Left lung (tissue), 10 donors: Measurements from ENCODE around the gene COMMD7. TPM values are rescaled to one million over a fixed set of nuclear protein-coding genes. Genes with fewer than 3 reads are reported as not detected.

Experiments
- ATAC-seq: fragments of 200-7000 bp; cut with Tn5 transposase; one replicate; pipeline ENCODE4 v1.9.1; 2020; ENCODE audit warnings: moderate library complexity
- DNase-seq, 4 donors: peaks; one replicate each; pipeline ENCODE4 v3.0.0-alpha.2; 2013 to 2020
- H3K27ac ChIP-seq, 2 donors: fragments of 200-600 bp; sonication (generic) in 1 of 2; one replicate each; pipeline versions ENCODE4 v1.5.0 to v1.8.0; 2020 to 2021
- H3K27me3 ChIP-seq, 2 donors: fragments of 200-600 bp; sonication (generic) in 1 of 2; one replicate each; pipeline versions ENCODE4 v1.5.0 to v1.8.0; 2020 to 2021
- H3K36me3 ChIP-seq, 2 donors: fragments of 200-600 bp; sonication (generic) in 1 of 2; one replicate each; pipeline versions ENCODE4 v1.5.0 to v1.8.0; 2020 to 2021
- H3K4me1 ChIP-seq, 2 donors: fragments of 200-600 bp; one replicate each; pipeline ENCODE4 v1.8.0; 2021
- H3K4me3 ChIP-seq, 2 donors: fragments of 200-600 bp; sonication (generic) in 1 of 2; one replicate each; pipeline versions ENCODE4 v1.5.0 to v1.8.0; 2020 to 2021; ENCODE audit warnings: mild to moderate bottlenecking in 1 of 2
- H3K9me3 ChIP-seq, 2 donors: fragments of 200-600 bp; sonication (generic) in 1 of 2; one replicate each; pipeline versions ENCODE4 v1.5.0 to v1.8.0; 2020 to 2021
- intact Hi-C, 2 donors: fragments of 100-400 bp; cut with DNase I; formaldehyde crosslinking; loops; one replicate each; pipeline versions ENCODE4 v1.11.2 to v1.14.2; 2022
- polyA plus RNA-seq, 6 donors: library from polyadenylated mRNA; unstranded; fragments of 120-200 nt; gene quantifications; one replicate each; pipeline ENCODE4 v1.2.1, GENCODE V29; 2013; ENCODE audit not compliant: insufficient read length in 6 of 6
- total RNA-seq, 2 donors: library from RNA; stranded (reverse); fragmentation: NEBNext Ultra II Directional; extraction: Animal tissue kit (Norgen Biotek cat#: 25700); gene quantifications; one replicate each; pipeline ENCODE4 v1.2.1, GENCODE V29; 2021
- TF ChIP-seq, protein P1 (sequence below), 2 donors: fragments of 200-600 bp; sonication (generic) in 1 of 2; IDR thresholded peaks; one replicate each; pipeline versions ENCODE4 v1.5.0 to v1.8.0; 2021; ENCODE audit warnings: antibody characterized with exemption in 2 of 2
- donor health status: DM: no; HTN: yes; CAD: no.
- donor health status: DM: no; HTN: no; CAD: no.

The COMMD7 gene
- total and polyA plus RNA-seq, 8 donors, result 38.5 to 58.0 (median 53.3) TPM

DNA sequence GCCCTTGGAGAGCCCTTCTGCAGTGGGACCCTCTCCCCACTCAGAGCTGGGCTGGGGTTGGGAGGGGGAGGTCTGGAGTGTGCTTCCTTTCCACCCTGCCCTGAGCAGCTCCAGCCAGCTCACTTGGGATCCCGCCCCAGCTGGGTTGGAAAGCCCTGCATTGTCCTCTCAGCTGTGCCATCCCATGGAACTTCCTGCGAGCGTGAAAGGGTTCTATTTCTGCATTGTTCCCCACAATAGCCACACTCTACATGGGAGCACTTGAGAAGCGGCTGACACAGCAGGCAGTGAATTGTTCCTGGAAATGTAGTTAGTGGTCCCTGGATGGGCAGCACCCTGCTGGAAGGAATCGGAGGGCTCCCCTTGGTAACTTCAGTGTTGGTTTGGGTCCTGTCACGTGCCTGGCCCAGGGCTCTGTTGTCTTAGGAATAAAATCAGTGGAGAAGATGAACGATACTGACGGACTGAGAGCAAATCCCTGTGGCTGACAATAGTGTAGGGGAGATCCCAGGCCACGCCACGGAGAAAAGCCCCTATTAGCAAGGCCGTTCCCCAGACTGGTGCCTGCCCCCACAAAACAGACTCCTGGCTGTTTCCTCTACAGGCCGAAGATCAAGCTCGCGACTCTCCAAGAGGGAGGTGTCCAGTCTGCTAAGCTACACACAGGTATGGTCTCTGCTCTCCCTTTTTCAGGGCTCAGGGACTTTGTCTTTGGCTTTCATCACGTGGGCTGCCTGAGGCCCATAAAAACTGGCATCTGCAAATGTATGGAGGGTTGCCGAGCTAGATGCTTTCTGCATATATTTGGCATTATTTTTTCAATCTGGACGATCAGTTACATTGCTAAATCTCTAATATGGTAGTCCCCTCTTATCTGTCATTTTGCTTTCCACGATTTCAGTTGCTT lies 37.7 kb upstream of the COMMD7 start:
- H3K9me3 ChIP-seq, result no peaks in the 10 kb centered on the region
- no peak overlapping the region for H3K27ac ChIP-seq
- no peak overlapping the region for H3K4me3 ChIP-seq
- no peaks in the 10 kb centered on the region for H3K36me3 ChIP-seq
- ATAC-seq (no peak), DNase-seq (no peak)
- intact Hi-C loops, result no loop called here
- no peaks in the 10 kb centered on the region for H3K27me3 ChIP-seq
- TF ChIP-seq, protein P1, sequence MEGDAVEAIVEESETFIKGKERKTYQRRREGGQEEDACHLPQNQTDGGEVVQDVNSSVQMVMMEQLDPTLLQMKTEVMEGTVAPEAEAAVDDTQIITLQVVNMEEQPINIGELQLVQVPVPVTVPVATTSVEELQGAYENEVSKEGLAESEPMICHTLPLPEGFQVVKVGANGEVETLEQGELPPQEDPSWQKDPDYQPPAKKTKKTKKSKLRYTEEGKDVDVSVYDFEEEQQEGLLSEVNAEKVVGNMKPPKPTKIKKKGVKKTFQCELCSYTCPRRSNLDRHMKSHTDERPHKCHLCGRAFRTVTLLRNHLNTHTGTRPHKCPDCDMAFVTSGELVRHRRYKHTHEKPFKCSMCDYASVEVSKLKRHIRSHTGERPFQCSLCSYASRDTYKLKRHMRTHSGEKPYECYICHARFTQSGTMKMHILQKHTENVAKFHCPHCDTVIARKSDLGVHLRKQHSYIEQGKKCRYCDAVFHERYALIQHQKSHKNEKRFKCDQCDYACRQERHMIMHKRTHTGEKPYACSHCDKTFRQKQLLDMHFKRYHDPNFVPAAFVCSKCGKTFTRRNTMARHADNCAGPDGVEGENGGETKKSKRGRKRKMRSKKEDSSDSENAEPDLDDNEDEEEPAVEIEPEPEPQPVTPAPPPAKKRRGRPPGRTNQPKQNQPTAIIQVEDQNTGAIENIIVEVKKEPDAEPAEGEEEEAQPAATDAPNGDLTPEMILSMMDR (IDR thresholded peaks at IDR 0.05), result no peak
- H3K4me1 ChIP-seq, result peaks cover 0 to 6% of the 10 kb centered on the region in 2 donors

DNA sequence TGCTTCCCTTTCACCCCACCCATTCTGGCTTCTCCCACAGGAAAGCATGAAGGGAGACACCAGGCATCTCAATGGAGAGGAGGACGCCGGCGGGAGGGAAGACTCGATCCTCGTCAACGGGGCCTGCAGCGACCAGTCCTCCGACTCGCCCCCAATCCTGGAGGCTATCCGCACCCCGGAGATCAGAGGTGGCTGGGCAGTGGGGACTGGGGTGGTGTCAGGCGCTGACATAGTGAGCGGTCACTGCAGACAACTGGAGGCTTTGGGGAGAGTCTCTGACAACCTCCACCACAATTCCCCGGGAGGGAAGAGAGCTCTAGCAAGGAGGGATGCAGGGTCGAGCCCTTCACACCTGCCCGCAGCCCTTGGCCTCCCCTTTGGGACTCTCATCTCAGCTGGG lies 37.0 kb upstream of the COMMD7 start:
- Histone ChIP-seq H3K9me3 (no peaks in the 10 kb centered on the region), H3K4me3 (no peak overlapping the region), H3K36me3 (no peaks in the 10 kb centered on the region), H3K4me1 (peaks cover 0 to 6% of the 10 kb centered on the region in 2 donors), H3K27ac (no peak overlapping the region), H3K27me3 (no peaks in the 10 kb centered on the region)
- intact Hi-C loops, result no loop called here
- DNase-seq (no peak), ATAC-seq (no peak)
- TF ChIP-seq, protein P1 (IDR thresholded peaks at IDR 0.05), result no peak

DNA sequence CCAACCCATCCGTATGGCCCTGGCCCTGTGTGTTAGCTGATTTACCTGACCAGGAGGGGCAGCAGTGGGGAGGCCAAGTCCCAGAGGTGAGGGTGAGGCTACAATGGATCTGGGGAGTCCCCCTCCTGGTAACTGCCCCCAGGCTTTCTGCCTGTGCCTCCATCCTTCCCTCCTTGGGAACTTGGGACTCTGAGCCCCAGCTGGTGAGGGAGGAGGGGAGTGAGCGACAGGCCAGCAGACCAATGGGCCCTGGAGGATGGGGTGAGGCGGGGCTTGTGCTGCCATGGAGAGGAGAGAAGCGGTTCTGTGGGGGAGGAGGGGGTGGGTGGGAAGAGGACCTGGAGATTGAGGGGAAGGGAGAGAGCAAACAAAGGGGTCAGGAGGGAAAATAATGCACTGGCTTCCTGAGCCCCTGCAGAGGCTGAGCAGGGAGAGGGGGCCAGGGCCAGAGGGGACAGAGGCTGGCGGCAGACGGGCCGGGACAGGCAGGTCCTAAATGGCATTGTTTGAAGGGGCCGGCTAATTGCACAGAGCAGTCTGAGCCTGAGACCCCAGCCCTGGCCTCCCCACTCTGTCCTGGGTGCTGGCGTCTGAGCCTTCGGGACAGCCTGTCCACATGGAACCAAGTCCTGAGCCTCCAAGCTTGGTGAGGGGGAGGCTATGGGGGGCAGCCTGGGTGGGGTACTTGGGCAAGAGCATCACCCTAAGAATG lies 36.4 kb upstream of the COMMD7 start:
- Histone ChIP-seq H3K9me3 (no peaks in the 10 kb centered on the region), H3K27me3 (no peaks in the 10 kb centered on the region), H3K4me3 (no peak overlapping the region), H3K36me3 (no peaks in the 10 kb centered on the region), H3K27ac (no peak overlapping the region), H3K4me1 (peaks cover 0 to 6% of the 10 kb centered on the region in 2 donors)
- intact Hi-C loops, result loop anchor here in 1 of 2 donors (5.0 kb wide), 1 partner anchor 107 kb away; the partner anchor contains the start of gene C20orf203
- ATAC-seq (no peak), DNase-seq (no peak)
- TF ChIP-seq, protein P1 (IDR thresholded peaks at IDR 0.05), result no peak

DNA sequence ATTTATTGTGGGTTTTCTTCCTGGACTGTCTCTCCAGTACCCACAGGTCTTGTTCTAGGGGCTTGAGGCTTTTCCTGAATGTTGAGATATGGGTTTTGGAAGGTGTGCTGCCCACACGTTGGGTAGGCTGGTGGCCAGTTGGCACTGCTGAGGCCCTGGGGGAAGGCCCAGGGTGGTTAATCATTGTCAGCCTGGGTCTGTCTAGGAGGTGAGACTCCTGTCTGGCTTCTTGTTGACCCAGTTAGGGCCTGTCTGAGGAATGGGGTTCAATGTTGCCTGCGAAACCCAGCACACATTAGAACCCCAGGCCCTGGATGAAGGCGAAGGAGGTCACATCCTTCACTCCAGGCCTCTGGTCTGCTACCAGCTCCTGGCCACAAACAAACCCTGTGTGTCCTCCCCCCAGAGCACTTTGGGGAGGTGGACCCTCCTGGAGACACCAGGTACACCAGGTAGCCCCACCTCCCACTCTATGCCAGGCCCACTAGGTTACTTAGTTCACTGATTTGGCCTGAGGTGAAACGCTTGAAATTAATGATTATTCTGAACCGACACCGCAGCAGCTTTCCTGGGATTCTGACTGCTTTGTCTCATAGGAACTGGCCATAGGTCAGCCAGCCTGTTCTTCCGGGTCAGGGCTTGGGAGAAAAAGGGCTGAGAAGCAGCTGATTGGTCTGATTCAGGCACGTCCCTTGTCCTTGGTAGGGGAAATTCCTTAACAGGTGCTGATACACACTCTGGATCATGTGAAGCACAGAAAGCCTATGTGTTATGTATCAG lies 34.1 kb upstream of the COMMD7 start:
- intact Hi-C loops, result loop anchor here in 1 of 2 donors (5.0 kb wide), 1 partner anchor 105 kb away; the partner anchor contains the start of gene C20orf203
- TF ChIP-seq, protein P1 (IDR thresholded peaks at IDR 0.05), result no peak
- peak; percentile 61 for ATAC-seq

More for the DNA sequence above, 34.1 kb upstream of the COMMD7 start:
- Histone ChIP-seq H3K36me3 (no peaks in the 10 kb centered on the region), H3K9me3 (no peaks in the 10 kb centered on the region), H3K4me1 (peaks cover 0 to 6% of the 10 kb centered on the region in 2 donors), H3K4me3 (no peak overlapping the region), H3K27ac (no peak overlapping the region), H3K27me3 (no peaks in the 10 kb centered on the region)
- no peak for DNase-seq
